ENCODE measurements around the gene RHOC.
"Not testable (repeated sequence)": the region's sequence is repeated elsewhere in the genome, so short reads cannot be mapped to it uniquely, and the experiment has no call there.

The RHOC gene

DNA sequence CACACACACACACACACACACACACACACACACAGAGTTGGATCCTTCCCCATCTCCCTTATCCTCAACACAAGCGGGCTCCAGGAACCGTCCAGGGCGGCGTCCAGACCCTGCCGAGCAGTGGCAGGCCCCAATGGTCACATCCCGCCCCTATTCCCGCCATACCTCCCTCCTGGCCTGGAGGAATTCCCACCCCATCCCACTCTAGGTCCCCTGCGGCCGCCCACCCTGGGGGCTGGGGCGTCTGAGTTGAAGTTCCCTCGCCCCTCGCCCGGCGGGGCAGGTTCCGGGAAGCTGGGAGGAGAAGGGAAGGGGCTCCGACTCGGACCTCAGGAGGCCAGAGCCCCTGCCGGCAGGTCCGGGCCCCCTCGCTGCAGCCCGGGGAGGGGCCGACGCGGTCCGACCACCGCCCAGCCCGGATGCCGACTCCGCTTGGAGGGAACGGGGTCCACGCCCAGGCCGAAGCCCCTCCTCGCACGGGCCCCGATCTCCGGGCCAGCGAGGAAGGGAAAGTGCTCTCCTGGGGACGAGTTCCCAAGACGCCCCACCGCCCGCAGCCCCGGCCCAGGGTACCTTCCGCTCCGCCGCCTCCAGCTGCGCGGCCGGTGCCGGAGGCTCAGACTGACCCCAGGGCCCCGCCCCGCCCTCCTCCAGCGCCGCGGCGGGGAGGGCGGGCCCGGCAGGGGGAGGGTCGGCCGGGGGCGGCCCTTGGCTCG, at the start of gene RHOC:
Gene RHOC (minus strand): TSS at position 623 of the 716 bp plus-strand sequence. CDS start 3,328 bp downstream, outside the sequence.
- no peak for DNase-seq

- DNase-seq = no peak
Measured at GRCh38 chr1:112754116-112754628, 47.2 kb upstream of the RHOC start.

DNA sequence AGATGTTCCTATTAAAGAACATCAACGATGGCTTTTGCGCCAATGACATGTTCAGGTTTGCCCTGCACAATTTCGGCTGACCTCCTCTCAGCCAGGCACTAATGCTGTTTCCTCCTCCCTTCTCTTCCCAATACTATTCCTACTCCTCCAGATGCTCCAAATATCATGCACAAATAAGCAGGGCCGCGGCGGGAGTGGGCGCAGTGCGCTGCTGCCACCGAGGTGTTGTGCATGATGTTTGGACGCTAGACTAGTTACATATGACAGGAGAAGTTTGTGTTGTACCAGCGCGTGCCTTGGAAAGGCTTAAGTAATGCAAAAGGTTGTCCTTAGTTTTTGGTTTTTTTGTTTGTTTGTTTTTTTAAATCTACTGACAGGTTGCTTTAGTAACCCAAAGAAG, 41.5 kb upstream of the RHOC start:
- DNase-seq = no peak

- DNase-seq = no peak
Measured at GRCh38 chr1:112744009-112744578, 37.2 kb upstream of the RHOC start.

- DNase-seq = no peak
Measured at GRCh38 chr1:112743174-112744008, 36.5 kb upstream of the RHOC start.

DNA sequence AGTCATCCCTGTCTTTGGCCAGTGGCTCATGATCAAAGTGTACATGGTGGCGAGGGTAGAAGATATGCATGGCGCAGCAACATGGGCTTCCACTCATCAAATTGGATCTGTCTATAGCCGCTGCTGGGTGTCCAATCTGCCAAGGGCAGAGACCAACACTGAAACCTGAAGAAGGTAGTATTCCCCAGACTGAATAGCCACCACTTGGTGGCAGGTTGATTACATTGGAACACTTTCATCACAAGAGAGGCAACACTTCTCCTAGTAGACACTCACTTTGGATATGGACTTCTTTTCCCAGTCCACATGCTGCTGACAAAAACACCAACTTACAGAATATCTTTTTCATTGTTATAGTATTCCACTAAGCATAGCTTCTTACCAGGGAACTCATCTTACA, 30.6 kb upstream of the RHOC start:
- no peak for DNase-seq

DNA sequence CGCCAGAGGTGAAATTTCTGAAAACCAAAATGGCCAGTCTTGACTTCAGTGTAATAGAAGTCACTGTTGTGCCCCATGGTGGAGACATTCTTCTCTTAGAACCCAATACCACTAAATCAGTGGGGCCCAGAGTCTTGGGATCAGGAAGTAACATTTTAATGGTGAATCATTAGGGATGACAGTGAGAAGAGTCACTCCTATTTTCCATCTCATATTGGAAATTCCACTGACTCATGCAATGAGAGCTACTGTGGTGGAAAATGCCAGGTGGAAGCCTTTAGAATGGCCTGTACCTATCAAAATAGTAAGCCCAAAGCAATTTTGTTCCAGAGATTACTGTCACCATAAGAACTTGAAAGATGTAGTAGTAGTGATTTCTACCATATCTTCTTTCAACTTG, 28.8 kb upstream of the RHOC start:
- DNase-seq = no peak

DNA sequence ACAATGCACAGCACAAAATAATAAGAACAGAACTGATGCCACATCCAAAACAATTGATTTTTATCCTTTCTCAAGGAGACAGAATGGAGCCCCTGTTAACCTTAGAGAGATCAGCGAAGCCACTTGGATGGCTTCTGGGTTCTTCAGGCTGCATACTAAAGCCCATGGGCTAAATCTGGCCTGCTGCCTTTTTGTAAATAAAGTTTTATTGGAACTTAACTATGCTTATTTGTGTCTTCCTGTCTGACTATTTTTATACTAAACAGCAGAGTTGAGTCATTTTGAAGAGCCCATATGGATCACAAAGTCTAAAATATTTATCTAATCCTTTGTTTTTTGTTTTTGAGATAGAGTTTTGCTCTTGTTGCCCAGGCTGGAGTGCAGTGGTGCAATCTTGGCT, 24.5 kb upstream of the RHOC start:
- DNase-seq = no peak

- DNase-seq = no peak
Measured at GRCh38 chr1:112729909-112730308, 23.0 kb upstream of the RHOC start.

- not testable (repeated sequence) for DNase-seq
Measured at GRCh38 chr1:112729011-112729410, 22.1 kb upstream of the RHOC start.

DNA sequence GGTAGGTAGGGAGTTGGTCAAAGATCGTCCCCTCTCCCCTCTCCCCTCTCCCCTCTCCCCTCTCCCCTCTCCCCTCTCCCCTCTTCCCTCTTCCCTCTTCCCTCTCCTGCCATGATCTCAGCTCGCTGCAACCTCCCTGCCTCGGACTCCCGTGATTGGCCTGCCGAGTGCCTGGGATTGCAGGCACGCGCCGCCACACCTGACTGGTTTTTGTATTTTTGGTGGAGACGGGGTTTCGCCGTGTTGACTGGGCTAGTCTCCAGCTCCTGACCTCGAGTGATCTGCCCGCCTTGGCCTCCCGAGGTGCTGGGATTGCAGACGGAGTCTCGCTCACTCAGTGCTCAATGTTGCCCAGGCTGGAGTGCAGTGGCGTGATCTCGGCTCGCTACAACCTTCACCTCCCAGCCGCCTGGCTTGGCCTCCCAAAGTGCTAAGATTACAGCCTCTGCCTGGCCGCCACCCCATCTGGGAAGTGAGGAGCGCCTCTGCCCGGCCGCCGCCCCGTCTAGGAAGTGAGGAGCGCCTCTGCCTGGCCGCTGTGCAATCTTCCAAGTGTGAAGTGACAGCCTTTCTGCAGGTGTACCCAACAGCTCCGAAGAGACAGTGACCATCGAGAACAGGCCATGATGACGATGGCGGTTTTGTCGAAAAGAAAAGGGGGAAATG, 21.5 kb upstream of the RHOC start:
- DNase-seq = not testable (repeated sequence)

GRCh38 chr1:112727716-112728115, 20.8 kb upstream of the RHOC start:
- no peak for DNase-seq

DNA sequence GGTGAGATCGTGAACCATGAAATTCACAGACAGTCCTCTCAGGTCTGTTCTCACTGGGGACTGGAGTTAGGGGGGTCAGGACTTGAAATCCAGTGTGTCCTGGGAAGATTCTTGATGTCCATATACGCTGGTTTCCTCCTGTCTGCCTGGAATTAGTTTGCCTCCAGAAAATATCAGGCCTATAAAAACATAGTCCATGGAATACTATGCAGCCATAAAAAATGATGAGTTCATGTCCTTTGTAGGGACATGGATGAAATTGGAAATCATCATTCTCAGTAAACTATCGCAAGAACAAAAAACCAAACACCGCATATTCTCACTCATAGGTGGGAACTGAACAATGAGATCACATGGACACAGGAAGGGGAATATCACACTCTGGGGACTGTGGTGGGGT, 17.3 kb upstream of the RHOC start:
- DNase-seq = not testable (repeated sequence)

GRCh38 chr1:112723511-112723839, 16.5 kb upstream of the RHOC start:
- no peak for DNase-seq

- DNase-seq = no peak
Measured at GRCh38 chr1:112722601-112723510, 15.9 kb upstream of the RHOC start.

GRCh38 chr1:112721966-112722524, 15.1 kb upstream of the RHOC start:
- DNase-seq = no peak

DNA sequence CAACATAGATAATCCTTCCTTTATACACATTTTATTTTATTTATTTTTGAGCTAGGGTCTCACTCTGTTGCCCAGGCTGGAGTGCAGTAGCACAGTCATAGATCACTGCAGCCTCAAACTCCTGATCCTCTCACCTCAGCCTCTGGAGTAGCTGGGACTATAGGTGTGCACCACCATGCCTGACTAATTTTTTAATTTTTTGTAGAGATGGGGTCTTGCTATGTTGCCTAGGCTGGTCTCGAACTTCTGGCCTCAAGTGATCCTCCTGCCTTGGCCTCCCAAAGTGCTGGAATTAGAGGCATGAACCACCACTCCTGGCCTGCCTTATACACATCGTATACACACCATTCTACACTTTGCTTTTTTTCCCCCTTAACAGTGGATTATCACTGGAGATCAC, 14.4 kb upstream of the RHOC start:
- DNase-seq = not testable (repeated sequence)

- no peak for DNase-seq
Measured at GRCh38 chr1:112720800-112721199, 13.9 kb upstream of the RHOC start.

- DNase-seq = no peak
Measured at GRCh38 chr1:112719706-112720105, 12.8 kb upstream of the RHOC start.

GRCh38 chr1:112718691-112719418, 11.9 kb upstream of the RHOC start:
- DNase-seq = peak; percentile 47

GRCh38 chr1:112717263-112717873, 10.4 kb upstream of the RHOC start:
- no peak for DNase-seq
